AG09319 (cell line): Measurements from ENCODE around the gene AMH.
A peak's percentile ranks its signal among the peaks of the same experiment; 100 is the strongest.

ENCODE experiments used
- DNase-seq: peaks from one replicate; pipeline ENCODE4 v3.0.0-alpha.2; 2010; ENCODE audit warnings: low read depth; ENCODE audit errors: extremely low read depth
- CTCF ChIP-seq: IDR thresholded peaks from 2 replicates; pipeline ENCODE4 v1.5.1; 2011; ENCODE audit warnings: low read depth, mild to moderate bottlenecking, inconsistent platforms, low read length, moderate library complexity

Gene AMH

GRCh38 chr19:2221918-2222317 lies 27.2 kb upstream of the AMH start:
- peak; percentile 4; the same call in 1 of the 2 replicates for TF ChIP-seq CTCF
- DNase-seq = no peak

- no peak for TF ChIP-seq CTCF
- DNase-seq = no peak
Measured at GRCh38 chr19:2223391-2223790, 25.7 kb upstream of the AMH start.

GRCh38 chr19:2223959-2224358 lies 25.2 kb upstream of the AMH start:
- no peak for DNase-seq
- TF ChIP-seq CTCF = no peak

GRCh38 chr19:2224754-2225349 lies 24.3 kb upstream of the AMH start:
- no peak for TF ChIP-seq CTCF
- no peak for DNase-seq

GRCh38 chr19:2225415-2226050 lies 23.6 kb upstream of the AMH start:
- TF ChIP-seq CTCF = no peak

GRCh38 chr19:2226051-2226839 lies 22.9 kb upstream of the AMH start:
- no peak for TF ChIP-seq CTCF
- no peak for DNase-seq

More at GRCh38 chr19:2225415-2226050, 23.6 kb upstream of the AMH start:
- no peak for DNase-seq

GRCh38 chr19:2226840-2227360 lies 22.2 kb upstream of the AMH start:
- no peak for DNase-seq

More at GRCh38 chr19:2226840-2227360, 22.2 kb upstream of the AMH start:
- TF ChIP-seq CTCF = no peak
